Mammary epithelial cell (primary cell): ENCODE data around the gene SPAG7.

Source experiments
- EZH2 ChIP-seq: IDR thresholded peaks from 2 replicates; pipeline ENCODE4 v1.6.1; 2012; ENCODE audit warnings: low read length, inconsistent platforms, borderline replicate concordance
- TF ChIP-seq, protein P1 (sequence below), 2 donors: IDR thresholded peaks in 1 of 2; conservative IDR thresholded peaks in 1 of 2; 2 replicates each; pipeline ENCODE4 v1.5.1; 2011 to 2012; ENCODE audit warnings: inconsistent platforms in 2 of 2, low read length in 2 of 2, mild to moderate bottlenecking in 2 of 2, control low read depth in 1 of 2, low read depth in 1 of 2; ENCODE audit not compliant: insufficient read depth in 1 of 2; ENCODE audit errors: extremely low read depth in 1 of 2

DNA sequence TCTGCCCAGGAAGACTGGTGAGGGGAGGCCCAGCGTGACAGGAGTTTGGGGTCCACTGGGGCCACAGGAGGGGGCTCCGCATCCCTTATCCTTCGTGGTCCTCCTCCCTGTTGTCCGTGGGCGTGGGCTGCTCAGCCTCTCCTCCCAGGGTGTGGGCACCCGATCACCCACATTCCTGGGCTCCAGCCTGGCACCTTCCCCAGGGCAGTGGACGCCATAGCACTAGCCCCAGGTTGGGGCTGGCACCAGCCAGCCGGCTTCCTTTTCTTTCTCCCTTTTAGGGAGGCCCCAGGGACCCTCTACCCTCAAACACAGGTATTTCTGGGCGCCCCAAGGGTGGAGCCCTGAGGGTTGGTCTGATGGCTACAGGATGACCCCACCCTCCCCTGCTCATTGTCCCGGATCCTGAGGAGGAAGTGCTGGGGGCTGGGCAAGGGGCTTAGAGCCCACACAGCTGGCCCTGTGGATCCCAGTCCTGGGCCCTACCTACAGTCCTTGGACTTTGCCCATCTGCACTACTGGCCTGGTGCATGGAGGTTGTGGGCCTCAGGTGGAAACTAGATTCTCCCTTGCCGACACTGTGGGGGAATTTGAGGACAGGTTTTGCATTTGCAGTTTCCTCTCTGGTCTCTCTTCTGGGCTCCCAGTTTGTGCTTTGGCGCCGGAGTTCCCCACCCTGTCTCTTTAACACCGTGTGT is 31.3 kb upstream of the SPAG7 start:
- TF ChIP-seq, protein P1, sequence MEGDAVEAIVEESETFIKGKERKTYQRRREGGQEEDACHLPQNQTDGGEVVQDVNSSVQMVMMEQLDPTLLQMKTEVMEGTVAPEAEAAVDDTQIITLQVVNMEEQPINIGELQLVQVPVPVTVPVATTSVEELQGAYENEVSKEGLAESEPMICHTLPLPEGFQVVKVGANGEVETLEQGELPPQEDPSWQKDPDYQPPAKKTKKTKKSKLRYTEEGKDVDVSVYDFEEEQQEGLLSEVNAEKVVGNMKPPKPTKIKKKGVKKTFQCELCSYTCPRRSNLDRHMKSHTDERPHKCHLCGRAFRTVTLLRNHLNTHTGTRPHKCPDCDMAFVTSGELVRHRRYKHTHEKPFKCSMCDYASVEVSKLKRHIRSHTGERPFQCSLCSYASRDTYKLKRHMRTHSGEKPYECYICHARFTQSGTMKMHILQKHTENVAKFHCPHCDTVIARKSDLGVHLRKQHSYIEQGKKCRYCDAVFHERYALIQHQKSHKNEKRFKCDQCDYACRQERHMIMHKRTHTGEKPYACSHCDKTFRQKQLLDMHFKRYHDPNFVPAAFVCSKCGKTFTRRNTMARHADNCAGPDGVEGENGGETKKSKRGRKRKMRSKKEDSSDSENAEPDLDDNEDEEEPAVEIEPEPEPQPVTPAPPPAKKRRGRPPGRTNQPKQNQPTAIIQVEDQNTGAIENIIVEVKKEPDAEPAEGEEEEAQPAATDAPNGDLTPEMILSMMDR (conservative IDR thresholded peaks at IDR 0.05 in 1 of 2, IDR thresholded peaks at IDR 0.05 in 1 of 2; ENCODE audit: extremely low read depth in 1 of 2, insufficient read depth in 1 of 2, low read depth in 1 of 2, low read length in 2 of 2): no peak
- TF ChIP-seq EZH2: no peak
